Measurements from ENCODE around the gene VDR. TPM values are rescaled to one million over a fixed set of nuclear protein-coding genes. Genes with fewer than 3 reads are reported as not detected.

The VDR gene
- polyA plus RNA-seq, 1 donor from 2014 or later = not detected

DNA sequence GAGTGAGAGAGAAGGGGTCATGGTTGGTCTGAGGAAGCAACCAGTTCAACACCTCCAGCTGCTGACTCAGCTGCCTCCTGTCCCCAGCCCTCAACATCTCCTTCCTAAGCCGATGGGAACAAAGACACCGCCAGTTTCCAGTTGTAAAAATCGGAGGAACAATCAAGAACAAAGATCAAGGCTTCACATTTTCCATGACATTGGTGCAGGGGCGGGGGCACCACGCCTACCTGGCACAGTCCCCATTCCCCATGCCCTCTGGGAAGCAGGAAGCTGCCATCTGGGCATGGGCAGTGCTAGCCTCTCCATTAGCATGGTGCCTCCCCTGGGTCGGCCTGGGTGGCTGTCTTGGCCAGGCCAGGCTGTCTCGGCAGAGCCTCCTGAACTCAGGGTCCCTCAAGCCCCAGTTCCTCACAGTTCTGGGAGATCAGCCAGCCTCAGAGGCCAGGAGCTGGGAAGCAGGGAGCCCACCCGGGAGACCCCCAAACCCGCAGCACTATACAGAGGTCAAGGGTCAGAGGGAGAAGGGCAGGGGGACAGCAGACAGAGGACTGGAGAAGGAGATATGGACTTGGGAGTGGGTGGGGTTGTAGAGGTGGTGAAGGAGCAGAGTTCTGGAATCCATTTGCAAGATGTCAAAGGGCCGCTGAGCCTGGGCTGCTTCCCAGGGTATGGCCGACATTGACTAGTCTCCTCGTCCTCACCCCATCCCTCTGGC, 39.0 kb upstream of the VDR start:
- Histone ChIP-seq H3K4me3 (ENCODE audit: low read length) (no peak overlapping the region), H3K79me2 (replicated peaks; ENCODE audit: insufficient read depth, low read length) (no peaks in the 10 kb centered on the region), H3K27ac (ENCODE audit: low read length) (no peak overlapping the region), H2AFZ (ENCODE audit: low read depth, low read length) (no peak overlapping the region), H4K20me1 (ENCODE audit: insufficient read depth) (no peaks in the 10 kb centered on the region), H3K9me3 (ENCODE audit: low read length) (no peaks in the 10 kb centered on the region), H3K27me3 (ENCODE audit: insufficient read depth, low read depth, low read length) (no peaks in the 10 kb centered on the region), H3K9ac (ENCODE audit: low read length) (no peak overlapping the region), H3K36me3 (ENCODE audit: insufficient read depth, low read length) (no peaks in the 10 kb centered on the region), H3K4me2 (ENCODE audit: low read length) (no peak overlapping the region), H3F3A (ENCODE audit: insufficient read depth, low read length, poor library complexity, severe bottlenecking) (no peaks in the 10 kb centered on the region), H3K9me2 (ENCODE audit: insufficient read depth, low read length) (no peaks in the 10 kb centered on the region)
- TF ChIP-seq EZH2 (IDR thresholded peaks at IDR 0.05; ENCODE audit: borderline replicate concordance, insufficient read depth, low read length, poor library complexity, severe bottlenecking) (no peak), RAD21 (conservative IDR thresholded peaks at IDR 0.05) (no peak), EP300 (conservative IDR thresholded peaks at IDR 0.05; ENCODE audit: poor library complexity, severe bottlenecking) (no peak), MXI1 (conservative IDR thresholded peaks at IDR 0.05; ENCODE audit: poor library complexity, severe bottlenecking) (no peak), SMC3 (conservative IDR thresholded peaks at IDR 0.05; ENCODE audit: poor library complexity) (no peak), TAF1 (IDR thresholded peaks at IDR 0.05; ENCODE audit: low read depth) (no peak), POLR2AphosphoS5 (IDR thresholded peaks at IDR 0.05) (no peak)
- TF ChIP-seq, protein P1, sequence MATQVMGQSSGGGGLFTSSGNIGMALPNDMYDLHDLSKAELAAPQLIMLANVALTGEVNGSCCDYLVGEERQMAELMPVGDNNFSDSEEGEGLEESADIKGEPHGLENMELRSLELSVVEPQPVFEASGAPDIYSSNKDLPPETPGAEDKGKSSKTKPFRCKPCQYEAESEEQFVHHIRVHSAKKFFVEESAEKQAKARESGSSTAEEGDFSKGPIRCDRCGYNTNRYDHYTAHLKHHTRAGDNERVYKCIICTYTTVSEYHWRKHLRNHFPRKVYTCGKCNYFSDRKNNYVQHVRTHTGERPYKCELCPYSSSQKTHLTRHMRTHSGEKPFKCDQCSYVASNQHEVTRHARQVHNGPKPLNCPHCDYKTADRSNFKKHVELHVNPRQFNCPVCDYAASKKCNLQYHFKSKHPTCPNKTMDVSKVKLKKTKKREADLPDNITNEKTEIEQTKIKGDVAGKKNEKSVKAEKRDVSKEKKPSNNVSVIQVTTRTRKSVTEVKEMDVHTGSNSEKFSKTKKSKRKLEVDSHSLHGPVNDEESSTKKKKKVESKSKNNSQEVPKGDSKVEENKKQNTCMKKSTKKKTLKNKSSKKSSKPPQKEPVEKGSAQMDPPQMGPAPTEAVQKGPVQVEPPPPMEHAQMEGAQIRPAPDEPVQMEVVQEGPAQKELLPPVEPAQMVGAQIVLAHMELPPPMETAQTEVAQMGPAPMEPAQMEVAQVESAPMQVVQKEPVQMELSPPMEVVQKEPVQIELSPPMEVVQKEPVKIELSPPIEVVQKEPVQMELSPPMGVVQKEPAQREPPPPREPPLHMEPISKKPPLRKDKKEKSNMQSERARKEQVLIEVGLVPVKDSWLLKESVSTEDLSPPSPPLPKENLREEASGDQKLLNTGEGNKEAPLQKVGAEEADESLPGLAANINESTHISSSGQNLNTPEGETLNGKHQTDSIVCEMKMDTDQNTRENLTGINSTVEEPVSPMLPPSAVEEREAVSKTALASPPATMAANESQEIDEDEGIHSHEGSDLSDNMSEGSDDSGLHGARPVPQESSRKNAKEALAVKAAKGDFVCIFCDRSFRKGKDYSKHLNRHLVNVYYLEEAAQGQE (IDR thresholded peaks at IDR 0.05; ENCODE audit: borderline replicate concordance) = no peak
- TF ChIP-seq, protein P2, sequence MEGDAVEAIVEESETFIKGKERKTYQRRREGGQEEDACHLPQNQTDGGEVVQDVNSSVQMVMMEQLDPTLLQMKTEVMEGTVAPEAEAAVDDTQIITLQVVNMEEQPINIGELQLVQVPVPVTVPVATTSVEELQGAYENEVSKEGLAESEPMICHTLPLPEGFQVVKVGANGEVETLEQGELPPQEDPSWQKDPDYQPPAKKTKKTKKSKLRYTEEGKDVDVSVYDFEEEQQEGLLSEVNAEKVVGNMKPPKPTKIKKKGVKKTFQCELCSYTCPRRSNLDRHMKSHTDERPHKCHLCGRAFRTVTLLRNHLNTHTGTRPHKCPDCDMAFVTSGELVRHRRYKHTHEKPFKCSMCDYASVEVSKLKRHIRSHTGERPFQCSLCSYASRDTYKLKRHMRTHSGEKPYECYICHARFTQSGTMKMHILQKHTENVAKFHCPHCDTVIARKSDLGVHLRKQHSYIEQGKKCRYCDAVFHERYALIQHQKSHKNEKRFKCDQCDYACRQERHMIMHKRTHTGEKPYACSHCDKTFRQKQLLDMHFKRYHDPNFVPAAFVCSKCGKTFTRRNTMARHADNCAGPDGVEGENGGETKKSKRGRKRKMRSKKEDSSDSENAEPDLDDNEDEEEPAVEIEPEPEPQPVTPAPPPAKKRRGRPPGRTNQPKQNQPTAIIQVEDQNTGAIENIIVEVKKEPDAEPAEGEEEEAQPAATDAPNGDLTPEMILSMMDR (IDR thresholded peaks at IDR 0.05; ENCODE audit: poor library complexity, severe bottlenecking) = no peak

DNA sequence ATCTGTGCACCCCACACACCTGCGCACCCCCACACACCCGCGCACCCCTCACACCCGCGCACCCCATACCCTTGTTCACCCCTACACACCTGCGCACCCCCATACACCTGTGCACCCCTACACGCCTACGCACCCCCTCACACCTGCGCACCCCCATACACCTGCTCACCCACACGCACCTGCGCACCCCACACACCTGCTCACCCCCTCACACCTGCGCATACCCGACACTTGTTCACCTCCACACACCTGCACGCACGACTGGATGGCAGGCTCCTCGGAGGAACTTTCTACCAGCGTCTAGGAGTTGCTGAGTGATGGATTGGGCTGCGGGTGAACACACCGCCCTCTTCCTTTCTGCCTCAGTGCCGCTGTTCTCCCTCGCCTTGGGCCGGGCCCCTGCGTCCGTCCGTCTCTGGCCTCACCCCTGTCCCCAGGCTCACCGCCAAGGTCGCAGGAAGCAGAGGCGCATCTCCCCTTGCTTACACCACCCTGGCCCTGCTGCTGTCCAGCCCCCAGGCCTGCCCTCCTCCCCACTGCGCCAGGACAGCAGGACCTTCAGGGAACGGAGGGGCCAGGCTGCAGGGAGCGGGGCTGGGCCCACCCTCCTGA, 37.9 kb upstream of the VDR start:
- H3K79me2 ChIP-seq (replicated peaks; ENCODE audit: insufficient read depth, low read length) = no peaks in the 10 kb centered on the region
- H3K36me3 ChIP-seq (ENCODE audit: insufficient read depth, low read length) = no peaks in the 10 kb centered on the region
- no peak overlapping the region for H3K4me3 ChIP-seq (ENCODE audit: low read length)
- TF ChIP-seq SMC3 (conservative IDR thresholded peaks at IDR 0.05; ENCODE audit: poor library complexity) (no peak), RAD21 (conservative IDR thresholded peaks at IDR 0.05) (no peak), EP300 (conservative IDR thresholded peaks at IDR 0.05; ENCODE audit: poor library complexity, severe bottlenecking) (no peak), MXI1 (conservative IDR thresholded peaks at IDR 0.05; ENCODE audit: poor library complexity, severe bottlenecking) (no peak), EZH2 (IDR thresholded peaks at IDR 0.05; ENCODE audit: borderline replicate concordance, insufficient read depth, low read length, poor library complexity, severe bottlenecking) (no peak), POLR2AphosphoS5 (IDR thresholded peaks at IDR 0.05) (no peak), TAF1 (IDR thresholded peaks at IDR 0.05; ENCODE audit: low read depth) (no peak)
- TF ChIP-seq, protein P1 (IDR thresholded peaks at IDR 0.05; ENCODE audit: borderline replicate concordance) = no peak
- TF ChIP-seq, protein P2 (IDR thresholded peaks at IDR 0.05; ENCODE audit: poor library complexity, severe bottlenecking) = no peak
- H3F3A ChIP-seq (ENCODE audit: insufficient read depth, low read length, poor library complexity, severe bottlenecking) = no peaks in the 10 kb centered on the region
- no peaks in the 10 kb centered on the region for H4K20me1 ChIP-seq (ENCODE audit: insufficient read depth)
- H3K27me3 ChIP-seq (ENCODE audit: insufficient read depth, low read depth, low read length) = no peaks in the 10 kb centered on the region
- no peak overlapping the region for H3K9ac ChIP-seq (ENCODE audit: low read length)
- no peaks in the 10 kb centered on the region for H3K9me3 ChIP-seq (ENCODE audit: low read length)
- H3K4me2 ChIP-seq (ENCODE audit: low read length) = no peak overlapping the region
- no peaks in the 10 kb centered on the region for H3K9me2 ChIP-seq (ENCODE audit: insufficient read depth, low read length)
- H2AFZ ChIP-seq (ENCODE audit: low read depth, low read length) = no peak overlapping the region
- no peak overlapping the region for H3K27ac ChIP-seq (ENCODE audit: low read length)
